CD4-positive, alpha-beta T cell treated with Interleukin-15 for 1 hour (primary cell): ENCODE measurements around the gene SBF2.

Source experiments
- DNase-seq: peaks from one replicate; pipeline ENCODE4 v3.0.0-alpha.2; 2020

SBF2 gene

DNA sequence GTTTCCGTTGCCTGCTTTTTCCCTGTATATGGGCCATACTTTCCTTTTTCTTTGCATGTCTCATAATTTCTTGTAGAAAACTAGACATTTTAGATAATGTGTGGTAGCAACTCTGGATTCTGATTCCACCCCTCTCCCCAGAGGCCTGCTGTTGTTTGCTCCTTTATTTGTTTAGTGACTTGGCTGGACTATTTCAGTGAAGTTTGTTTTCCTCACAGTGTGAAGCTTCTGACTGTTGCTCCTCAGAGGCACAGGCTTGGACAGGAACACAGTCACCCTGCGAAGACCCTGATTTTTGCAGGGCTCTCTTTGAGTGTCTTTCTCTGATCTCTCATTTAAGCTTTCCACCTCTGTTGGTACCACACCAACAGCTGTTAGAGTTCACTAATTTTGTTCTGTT, 557.7 kb downstream of the SBF2 start:
- no peak for DNase-seq

DNA sequence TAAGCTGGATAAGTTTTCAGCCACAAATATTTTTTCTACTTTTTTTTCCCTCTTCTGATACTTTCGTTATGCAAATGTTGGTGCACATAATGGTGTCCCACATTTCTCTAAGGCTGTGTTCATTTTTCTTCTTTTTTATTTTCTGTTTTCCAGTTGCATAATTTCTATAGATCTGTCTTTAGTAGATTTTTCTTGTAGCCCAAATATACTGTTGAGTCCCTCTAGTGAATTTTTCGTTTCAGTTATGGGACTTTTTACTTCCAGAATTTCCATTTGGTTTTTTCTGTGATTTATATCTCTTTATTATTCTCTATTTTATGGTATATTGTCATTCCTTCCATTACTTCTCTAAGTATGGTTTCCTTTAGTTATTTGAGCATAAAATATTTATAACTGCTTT, 558.1 kb downstream of the SBF2 start:
- DNase-seq = no peak

DNA sequence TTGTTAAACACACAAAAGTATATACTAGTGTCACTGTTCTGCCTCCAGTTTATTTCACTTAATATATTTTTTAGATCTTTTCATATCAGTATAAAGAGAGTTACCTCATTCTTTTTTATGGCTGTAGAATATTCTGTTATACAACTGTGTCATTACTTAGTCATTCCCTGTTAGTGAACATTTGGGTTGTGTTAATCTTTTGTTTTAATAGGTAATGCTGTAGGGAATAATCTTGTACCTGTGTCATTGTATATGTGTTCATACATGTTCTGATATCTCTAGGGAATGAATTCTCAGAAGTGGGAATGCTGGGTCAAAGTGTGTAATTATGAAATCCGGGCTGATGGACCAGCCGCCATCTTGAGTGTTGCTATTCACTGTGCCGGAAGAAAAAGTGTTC, 558.8 kb downstream of the SBF2 start:
- DNase-seq = no peak

DNA sequence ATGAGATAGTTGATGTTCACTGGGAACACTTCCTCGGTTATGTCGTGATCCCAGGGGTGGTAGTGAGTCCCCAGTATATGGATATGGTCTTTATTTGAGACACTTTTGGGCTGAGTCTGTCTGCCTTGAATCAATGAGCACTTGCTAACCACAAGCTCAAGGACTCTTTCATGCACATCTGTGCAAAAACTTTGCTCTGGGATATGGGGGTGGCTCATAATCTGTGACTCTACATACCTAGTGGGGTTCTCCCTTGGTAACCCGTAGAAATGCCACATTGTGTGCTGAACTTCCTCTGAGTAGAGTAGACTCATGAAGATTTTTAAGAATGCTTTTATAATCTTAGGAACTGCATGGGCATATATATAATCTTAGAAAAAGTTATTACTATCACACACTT, 560.8 kb downstream of the SBF2 start:
- DNase-seq = no peak

DNA sequence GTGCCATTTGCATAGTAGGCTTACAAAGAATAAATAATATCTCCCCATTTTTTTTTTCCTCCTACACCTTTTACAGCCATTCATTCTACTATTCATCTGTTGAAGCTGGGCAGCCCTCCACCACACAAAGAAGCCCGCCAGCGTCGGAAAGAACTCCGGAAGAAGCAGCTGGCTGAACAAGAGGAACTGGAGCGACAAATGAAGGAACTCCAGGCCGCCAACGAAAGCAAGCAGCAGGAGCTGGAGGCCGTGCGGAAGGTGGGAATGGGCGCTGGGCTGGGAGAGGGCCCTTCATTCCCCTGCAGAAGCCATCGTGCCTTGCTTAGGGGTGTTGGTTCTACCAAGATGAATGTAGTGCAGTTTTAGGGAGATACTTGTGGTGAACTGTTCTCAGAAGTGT, 561.6 kb downstream of the SBF2 start:
- no peak for DNase-seq

- DNase-seq = no peak
Measured at GRCh38 chr11:9731256-9731655, 562.8 kb downstream of the SBF2 start.
